GM18868 (cell line): ENCODE results near the gene IGLL1.

Experiments
- ATAC-seq: cut with Tn5 transposase; IDR thresholded peaks from one replicate; pipeline ENCODE4 v1.9.1; 2021; ENCODE audit warnings: mild to moderate bottlenecking, moderate library complexity; ENCODE audit not compliant: unreplicated experiment

The IGLL1 gene

GRCh38 chr22:23530766-23531282 lies 49.3 kb downstream of the IGLL1 start:
- no peak for ATAC-seq

DNA sequence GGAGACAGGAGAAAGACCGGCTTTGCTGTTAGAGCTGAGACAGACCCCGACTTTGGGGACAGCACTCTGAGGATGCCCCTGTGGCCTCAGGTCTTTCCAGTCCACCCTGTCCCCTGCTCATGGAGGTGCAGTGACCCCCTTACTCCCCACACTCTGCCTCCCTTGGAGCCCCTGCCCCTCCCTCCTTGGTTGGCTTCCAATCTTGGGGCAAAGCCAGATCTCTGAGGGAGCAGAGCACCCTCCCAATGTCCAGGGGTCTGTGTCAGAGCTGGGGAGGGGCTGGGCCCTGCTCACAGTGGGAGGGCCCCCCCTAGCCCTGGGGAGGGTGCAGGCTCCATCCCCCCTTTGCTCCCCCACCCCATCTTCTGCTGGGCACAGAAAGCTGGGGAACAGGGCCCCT lies 50.0 kb downstream of the IGLL1 start:
- no peak for ATAC-seq

- no peak for ATAC-seq
Measured at GRCh38 chr22:23529166-23530103, 50.7 kb downstream of the IGLL1 start.

DNA sequence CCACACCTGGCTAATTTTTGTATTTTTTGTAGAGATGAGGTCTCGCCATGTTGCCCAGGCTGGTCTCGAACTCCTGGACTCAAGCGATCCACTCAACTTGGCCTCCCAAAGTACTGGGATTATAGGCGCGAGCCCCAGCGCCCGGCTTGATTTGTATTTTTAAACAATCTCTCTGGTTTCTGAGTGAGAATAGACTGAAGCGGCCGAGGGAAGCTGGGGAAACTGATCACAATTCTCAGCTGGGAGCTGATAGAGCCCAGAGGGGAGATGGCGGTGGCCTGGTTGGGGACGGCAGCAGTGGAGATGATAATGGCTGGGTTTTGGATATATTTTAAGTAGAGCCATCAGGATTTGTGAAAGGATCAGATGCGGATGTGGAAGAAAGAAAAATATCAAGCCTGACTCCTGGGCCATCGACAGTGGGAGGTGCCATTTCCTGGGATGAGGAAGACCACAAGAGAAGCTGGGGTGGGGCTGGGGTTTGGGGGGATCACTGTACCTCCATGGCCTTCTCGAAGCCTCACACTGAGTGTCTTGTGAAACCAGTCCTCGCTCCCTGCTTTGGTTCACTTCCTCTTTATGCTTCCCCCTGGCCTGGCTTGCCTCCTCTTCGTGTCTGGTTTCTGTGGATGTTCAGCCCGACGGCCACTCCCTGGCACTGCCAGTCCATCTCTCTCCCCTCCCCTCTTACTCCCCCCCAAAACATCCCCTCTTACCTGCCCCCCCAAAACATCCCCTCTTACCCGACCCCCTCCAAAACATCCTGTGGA lies 51.9 kb downstream of the IGLL1 start:
- no peak for ATAC-seq

- no peak for ATAC-seq
Measured at GRCh38 chr22:23526596-23527316, 53.3 kb downstream of the IGLL1 start.

GRCh38 chr22:23525510-23525909 lies 54.6 kb downstream of the IGLL1 start:
- no peak for ATAC-seq

DNA sequence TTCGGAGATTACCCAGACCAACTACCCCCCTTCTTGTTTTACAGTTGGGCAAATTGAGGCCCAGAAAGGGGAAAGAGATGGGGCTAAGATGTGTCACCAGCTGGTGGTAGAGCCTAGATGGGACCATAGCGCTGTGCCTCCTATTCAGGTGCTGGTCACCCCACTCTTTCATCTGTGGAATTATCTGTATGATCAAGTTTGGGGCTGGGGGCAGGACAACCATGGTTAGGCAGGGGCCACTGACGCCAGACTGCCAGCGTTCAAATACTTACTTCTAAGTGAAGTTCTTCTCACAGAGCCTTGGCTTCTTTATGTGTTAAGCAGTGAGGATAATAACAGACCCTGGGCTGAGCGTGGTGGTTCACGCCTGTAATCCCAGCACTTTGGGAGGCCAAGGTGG lies 55.9 kb downstream of the IGLL1 start:
- no peak for ATAC-seq

DNA sequence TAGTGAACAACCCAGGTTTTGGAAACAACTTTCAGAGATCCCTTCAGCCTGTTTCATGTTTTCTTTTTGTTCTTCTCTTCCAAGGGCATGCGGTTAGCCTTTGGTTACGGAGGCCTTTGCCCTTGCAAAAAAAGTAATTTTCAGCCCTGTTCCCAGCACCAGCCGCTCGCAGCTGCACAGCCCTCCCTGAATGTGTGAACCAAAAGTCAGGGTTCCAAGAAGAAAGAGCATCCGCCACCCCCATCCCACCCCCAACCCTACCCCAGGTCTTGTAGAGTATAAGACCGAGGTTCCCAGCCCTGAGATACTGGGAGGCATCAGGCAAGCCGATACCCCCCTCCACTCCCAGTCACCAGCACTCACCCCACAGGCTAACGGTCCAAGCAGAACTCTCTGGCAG lies 56.4 kb downstream of the IGLL1 start:
- ATAC-seq = no peak
